Measurements from ENCODE around the gene LTB4R.

The LTB4R gene

DNA sequence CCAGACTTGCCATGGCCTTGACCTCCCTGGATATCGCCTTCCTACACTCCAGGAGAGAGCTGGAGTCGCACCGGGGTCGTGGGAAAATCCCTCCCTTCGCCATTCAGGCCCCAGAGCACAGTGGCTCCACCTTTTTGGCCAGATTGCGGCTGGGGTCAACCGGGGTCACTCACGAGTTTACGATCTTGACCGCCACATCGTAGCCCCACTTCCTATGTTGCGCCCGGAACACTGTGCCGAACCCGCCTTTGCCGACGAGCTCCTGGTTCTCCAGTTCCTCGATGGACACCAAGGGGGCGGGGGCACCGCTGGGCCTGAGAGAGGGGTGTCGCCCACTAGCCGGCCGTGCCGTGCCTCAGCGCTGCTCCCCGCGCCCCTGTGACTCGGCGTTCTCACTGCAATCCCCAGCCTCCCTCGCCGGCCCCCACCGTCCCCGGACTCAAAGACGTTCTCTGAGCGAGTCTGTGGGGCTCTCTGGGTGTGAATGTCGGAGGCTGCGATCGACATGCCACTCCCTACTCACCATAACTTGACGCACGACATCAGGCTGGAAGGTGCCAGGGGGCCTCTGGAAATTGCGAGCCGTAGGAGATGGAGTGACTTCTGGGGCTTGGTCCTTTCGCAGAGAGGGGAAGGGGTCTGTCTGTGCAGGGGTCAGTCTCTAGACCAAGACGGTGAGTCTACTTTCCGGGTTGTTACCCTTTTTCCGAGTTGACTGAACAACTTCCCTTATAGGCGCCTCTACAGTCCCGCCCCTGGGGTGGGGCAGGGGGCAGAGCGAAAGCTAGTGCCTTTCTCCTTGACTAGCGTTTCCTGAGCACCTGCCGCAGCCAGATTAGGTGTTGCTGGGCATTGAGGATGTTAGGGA is 28.2 kb downstream of the LTB4R start, which contains the start of gene RIPK3:
Gene RIPK3 (minus strand): TSS at position 708 of the 868 bp plus-strand sequence. CDS start 165 bp downstream, at position 543.
- no peak within 1 kb of the TSS for H3K27ac ChIP-seq
- H3K9me3 ChIP-seq, result no peaks in the 10 kb centered on the region
- H3K4me3 ChIP-seq, result peak within 1 kb of the TSS; percentile 41 to 52
- H3K27me3 ChIP-seq, result peaks cover 2 to 60% of the 10 kb centered on the region in 2 donors
- TF ChIP-seq, protein P1, sequence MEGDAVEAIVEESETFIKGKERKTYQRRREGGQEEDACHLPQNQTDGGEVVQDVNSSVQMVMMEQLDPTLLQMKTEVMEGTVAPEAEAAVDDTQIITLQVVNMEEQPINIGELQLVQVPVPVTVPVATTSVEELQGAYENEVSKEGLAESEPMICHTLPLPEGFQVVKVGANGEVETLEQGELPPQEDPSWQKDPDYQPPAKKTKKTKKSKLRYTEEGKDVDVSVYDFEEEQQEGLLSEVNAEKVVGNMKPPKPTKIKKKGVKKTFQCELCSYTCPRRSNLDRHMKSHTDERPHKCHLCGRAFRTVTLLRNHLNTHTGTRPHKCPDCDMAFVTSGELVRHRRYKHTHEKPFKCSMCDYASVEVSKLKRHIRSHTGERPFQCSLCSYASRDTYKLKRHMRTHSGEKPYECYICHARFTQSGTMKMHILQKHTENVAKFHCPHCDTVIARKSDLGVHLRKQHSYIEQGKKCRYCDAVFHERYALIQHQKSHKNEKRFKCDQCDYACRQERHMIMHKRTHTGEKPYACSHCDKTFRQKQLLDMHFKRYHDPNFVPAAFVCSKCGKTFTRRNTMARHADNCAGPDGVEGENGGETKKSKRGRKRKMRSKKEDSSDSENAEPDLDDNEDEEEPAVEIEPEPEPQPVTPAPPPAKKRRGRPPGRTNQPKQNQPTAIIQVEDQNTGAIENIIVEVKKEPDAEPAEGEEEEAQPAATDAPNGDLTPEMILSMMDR (IDR thresholded peaks at IDR 0.05), result no peak
- no peaks in the 10 kb centered on the region for H3K36me3 ChIP-seq
- peak in 1 of 2 donors; percentile 51 for DNase-seq
- intact Hi-C loops (cut with DNase I; ENCODE audit: low total_unique reads), result no loop called here
- peaks cover 0 to 14% (median 5%) of the 10 kb centered on the region in 4 donors for H3K4me1 ChIP-seq

DNA sequence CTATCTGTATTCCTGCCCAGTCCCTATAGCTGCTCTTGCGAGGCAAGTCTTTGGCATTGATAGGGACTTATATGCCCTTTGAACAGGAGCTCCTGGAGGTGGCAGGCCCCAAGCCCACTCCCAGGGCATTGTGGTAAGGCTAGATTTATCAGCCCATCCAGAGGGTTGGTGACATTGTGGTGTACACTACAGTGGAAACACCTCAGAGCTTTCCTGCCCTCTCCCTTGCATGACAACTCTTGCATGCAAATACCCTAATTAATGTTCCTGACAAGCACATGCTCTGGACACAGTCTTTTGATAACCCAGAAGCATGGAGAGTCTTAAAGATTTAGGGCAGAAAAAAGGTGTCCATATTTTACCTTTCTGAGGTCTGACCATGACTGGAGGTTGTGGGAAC is 29.3 kb downstream of the LTB4R start:
- no peaks in the 10 kb centered on the region for H3K9me3 ChIP-seq
- H3K27me3 ChIP-seq, result peaks cover 0 to 53% of the 10 kb centered on the region in 2 donors
- H3K27ac ChIP-seq, result no peak overlapping the region
- no peaks in the 10 kb centered on the region for H3K36me3 ChIP-seq
- peaks cover 0 to 8% (median 0%) of the 10 kb centered on the region in 4 donors for H3K4me1 ChIP-seq
- H3K4me3 ChIP-seq, result no peak overlapping the region
- TF ChIP-seq, protein P1 (IDR thresholded peaks at IDR 0.05), result no peak
- intact Hi-C loops (cut with DNase I; ENCODE audit: low total_unique reads), result no loop called here
- no peak for DNase-seq

- intact Hi-C loops (cut with DNase I; ENCODE audit: low total_unique reads), result no loop called here
Measured at GRCh38 chr14:24342889-24343288, 31.6 kb downstream of the LTB4R start.

GRCh38 chr14:24343795-24344660 is 32.7 kb downstream of the LTB4R start:
- H3K36me3 ChIP-seq, result no peaks in the 10 kb centered on the region
- H3K27me3 ChIP-seq, result peaks cover 0 to 19% of the 10 kb centered on the region in 2 donors
- intact Hi-C loops (cut with DNase I; ENCODE audit: low total_unique reads), result no loop called here
- DNase-seq, result no peak
- H3K4me1 ChIP-seq, result peaks cover 0 to 6% (median 0%) of the 10 kb centered on the region in 4 donors
- no peaks in the 10 kb centered on the region for H3K9me3 ChIP-seq
- no peak overlapping the region for H3K27ac ChIP-seq
- TF ChIP-seq, protein P1 (IDR thresholded peaks at IDR 0.05), result no peak
- no peak overlapping the region for H3K4me3 ChIP-seq

More at GRCh38 chr14:24342889-24343288, 31.6 kb downstream of the LTB4R start:
- peaks cover 0 to 8% (median 0%) of the 10 kb centered on the region in 4 donors for H3K4me1 ChIP-seq
- no peak overlapping the region for H3K27ac ChIP-seq
- TF ChIP-seq, protein P1 (IDR thresholded peaks at IDR 0.05), result no peak
- H3K27me3 ChIP-seq, result peaks cover 0 to 30% of the 10 kb centered on the region in 2 donors
- H3K4me3 ChIP-seq, result no peak overlapping the region
- DNase-seq, result no peak
- H3K36me3 ChIP-seq, result no peaks in the 10 kb centered on the region
- H3K9me3 ChIP-seq, result no peaks in the 10 kb centered on the region

DNA sequence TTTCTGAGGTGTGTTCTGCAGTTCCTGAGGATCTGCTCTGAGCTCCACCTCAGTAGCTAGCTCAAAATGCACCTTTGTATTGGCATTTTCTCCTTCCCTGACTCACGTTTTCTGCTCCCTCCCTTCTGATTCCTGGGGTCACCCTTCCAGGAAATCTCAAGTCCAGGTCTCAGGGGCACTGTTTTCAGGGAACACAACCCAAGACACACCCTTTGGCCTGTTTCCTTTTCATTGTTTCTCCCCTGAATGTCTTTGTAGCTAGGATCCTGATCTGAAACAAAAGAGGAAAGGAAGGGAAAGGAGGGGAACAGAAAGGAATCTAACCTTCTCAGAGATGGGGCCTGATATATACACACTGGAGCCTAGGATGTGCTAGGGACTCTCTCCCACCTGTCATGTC is 35.8 kb downstream of the LTB4R start:
- Histone ChIP-seq H3K9me3 (no peaks in the 10 kb centered on the region), H3K36me3 (no peaks in the 10 kb centered on the region), H3K4me3 (no peak overlapping the region), H3K4me1 (no peaks in the 10 kb centered on the region), H3K27ac (no peak overlapping the region), H3K27me3 (peaks cover 0 to 19% of the 10 kb centered on the region in 2 donors)
- DNase-seq, result no peak
- intact Hi-C loops (cut with DNase I; ENCODE audit: low total_unique reads), result no loop called here
- TF ChIP-seq, protein P1 (IDR thresholded peaks at IDR 0.05), result no peak
